GM21390 (cell line): Measurements from ENCODE around the gene RCC2.
"Not testable (repeated sequence)": the region's sequence is repeated elsewhere in the genome, so short reads cannot be mapped to it uniquely, and the experiment has no call there.

Experiments
- ATAC-seq: cut with Tn5 transposase; IDR thresholded peaks from one replicate; pipeline ENCODE4 v1.9.1; 2021; ENCODE audit not compliant: unreplicated experiment

Gene RCC2

GRCh38 chr1:17439250-17440073 is at the start of gene RCC2:
RCC2 (minus strand) TSS chr1:17439677; CDS start chr1:17438514, 1,163 bp downstream.
- ATAC-seq = peak; percentile 47

DNA sequence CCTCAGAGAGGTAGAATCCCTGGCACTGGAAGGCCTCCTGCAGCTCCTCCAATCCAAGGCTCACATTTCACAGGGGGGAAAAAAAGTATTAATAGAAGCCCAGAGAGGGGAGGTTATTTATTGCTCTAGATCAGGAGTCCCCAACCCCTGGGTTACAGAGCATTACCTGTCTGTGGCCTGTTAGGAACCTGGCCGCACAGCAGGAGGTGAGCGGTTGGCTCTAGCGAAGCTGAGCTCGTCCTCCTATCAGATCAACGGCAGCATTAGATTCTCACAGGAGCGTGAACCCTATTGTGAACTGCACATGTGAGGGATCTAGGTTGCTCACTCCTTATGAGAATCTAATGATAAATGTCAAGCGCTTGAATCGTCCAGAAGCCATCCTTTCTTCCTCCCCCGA is 46.8 kb upstream of the RCC2 start:
- ATAC-seq = no peak

DNA sequence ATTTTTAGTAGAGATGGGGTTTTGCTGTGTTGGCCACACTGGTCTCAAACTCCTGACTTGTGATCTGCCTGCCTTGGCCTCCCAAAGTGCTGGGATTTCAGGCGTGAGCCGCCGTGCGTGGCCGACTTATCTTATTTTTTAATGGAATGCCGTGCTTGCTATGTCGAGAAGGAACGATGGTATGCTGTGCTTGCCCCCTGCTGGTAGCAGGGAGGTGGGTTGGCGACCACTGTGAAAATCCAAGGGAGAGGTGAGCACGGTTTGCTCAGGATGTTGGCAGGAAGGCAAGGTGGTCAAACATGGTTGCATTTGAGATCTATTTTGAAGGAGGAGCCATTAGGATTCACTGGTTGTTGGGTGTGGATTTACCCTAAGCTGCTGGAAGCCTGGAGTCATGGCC is 45.8 kb upstream of the RCC2 start:
- ATAC-seq = no peak

DNA sequence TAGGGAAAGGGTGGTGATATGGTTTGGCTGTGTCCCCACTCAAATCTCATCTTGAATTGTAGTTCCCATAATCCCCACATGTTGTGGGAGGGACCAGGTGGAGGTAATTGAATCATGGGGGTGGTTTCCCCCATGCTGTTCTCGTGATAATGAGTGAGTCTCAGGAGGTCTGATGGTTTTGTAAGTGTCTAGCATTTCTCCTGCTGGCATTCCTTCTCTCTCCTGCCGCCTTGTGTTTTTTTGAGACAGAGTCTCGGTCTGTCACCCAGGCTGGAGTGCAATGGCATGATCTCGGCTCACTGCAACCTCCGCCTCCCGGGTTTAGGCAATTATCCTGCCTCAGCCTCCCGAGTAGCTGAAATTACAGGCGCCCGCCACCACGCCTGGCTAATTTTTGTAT is 42.5 kb upstream of the RCC2 start:
- not testable (repeated sequence) for ATAC-seq

DNA sequence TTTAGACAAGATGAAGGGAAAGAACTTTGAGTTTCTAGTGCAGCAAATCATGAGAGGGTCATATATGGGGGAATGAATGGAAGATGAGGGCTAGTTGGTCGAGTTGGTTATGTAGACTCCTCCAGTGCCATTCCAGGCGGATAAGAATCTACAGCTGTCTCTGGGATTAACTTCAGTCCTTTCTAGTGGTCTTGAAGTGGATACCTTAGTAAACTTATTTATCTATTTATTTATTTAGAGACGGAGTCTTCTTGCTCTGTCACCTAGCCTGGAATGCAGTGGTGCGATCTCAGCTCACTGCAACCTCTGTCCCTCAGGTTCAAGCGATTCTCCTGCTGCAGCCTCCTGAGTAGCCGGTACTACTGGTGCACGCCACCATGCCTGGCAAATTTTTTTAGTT is 41.4 kb upstream of the RCC2 start:
- no peak for ATAC-seq

- ATAC-seq = no peak
Measured at GRCh38 chr1:17475752-17476151, 36.3 kb upstream of the RCC2 start.

DNA sequence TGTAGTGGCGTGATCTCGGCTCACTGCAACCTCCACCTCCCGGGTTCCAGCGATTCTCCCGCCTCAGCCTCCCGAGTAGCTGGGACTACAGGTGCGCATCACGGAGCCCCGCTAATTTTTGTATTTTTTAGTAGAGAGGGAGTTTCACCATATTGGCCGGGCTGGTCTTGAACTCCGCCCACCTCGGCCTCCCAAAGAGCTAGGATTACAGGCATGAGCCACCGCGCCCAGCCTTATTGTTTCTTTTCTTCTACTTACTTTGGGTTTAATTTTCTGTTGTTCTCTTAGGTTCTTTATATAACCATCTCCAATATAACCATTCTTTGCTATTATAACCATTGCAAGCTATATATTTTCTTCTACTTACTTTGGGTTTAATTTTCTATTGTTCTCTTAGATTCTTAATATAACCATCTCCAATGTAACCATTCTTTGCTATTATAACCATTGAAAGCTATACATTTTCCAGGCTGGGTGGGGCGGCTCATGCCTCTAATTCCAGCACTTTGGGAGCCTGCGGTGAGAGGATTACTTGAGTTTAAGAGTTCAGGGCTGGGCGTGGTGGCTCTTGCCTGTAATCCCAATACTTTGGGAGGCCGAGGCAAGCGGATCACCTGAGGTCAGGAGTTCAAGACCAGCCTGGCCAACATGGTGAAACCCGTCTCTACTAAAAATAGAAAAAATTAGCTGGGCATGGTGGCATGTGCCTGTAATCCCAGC is 35.5 kb upstream of the RCC2 start:
- ATAC-seq = not testable (repeated sequence)

GRCh38 chr1:17472814-17473213 is 33.3 kb upstream of the RCC2 start:
- ATAC-seq = no peak

GRCh38 chr1:17471393-17471792 is 31.9 kb upstream of the RCC2 start:
- ATAC-seq = no peak

DNA sequence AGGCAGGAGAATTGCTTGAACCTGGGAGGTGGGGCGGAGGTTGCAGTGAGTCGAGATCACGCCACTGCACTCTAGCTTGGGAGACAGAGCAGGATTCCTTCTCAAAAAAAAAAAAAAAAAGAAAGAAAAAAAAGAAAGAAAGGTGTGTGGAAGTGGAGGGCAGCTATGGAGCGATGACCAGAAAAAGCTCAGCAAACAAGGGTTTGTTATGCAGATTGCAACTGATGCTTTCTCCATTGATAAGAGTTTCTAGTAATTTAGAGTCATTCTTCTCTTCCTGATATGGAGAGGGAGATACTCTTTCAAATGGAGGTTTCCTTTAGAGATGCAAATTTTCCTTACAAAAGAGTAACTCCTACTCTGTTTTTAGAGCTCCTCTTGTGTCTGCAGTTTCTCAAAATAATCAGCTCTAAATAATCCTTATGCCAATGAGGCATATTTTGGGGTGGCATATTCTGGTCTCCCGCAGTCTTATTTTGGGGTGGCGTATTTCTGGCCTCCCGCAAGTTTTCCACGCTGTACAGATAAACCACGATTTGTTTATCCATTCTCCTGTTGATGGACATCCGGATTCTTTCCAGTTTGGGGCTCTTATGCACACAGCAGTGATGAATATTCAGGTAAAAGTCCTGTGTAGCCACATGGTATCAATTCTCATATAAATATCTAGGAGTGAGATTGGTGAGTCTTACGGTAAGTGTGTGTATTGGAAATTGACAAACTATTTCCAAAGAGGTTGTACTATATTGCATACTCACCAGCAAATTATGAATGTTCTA is 30.7 kb upstream of the RCC2 start:
- ATAC-seq = no peak

DNA sequence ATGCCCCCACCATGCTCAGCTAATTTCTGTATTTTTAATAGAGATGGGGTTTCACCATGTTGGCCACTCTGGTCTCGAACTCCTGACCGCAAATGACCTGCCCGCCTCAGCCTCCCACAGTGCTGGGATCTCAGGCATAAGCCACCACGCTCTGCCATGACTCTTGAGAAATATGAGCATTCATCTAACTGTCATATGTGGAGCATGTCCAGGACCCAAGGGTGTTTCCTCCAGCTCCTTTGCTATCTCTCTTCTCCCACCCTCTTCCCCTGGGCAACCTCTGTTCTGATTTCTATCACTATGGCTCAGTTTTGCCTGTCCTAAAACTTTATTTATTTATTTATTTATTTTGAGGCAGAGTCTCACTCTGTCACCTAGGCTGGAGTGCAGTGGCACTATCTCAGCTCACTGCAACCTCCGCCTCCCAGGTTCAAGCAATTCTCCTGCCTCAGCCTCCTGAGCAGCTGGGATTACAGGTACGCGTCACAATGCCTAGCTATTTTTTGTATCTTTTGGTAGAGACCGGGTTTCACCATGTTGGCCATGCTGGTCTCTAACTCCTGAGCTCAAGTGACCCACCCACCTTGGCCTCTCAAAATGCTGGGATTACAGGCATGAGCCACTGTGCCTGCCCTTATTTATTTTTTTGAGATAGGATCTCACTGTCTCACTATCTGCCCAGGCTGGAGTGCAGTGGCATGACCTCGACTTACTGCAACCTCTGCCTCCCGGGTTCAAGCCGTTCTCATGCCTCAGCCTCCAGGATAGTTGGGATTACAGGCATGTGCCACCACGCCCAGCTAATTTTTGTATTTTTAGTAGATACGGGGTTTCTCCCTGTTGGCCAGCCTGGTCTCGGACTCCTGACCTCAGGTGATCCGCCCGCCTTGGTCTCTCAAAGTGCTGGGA is 29.1 kb upstream of the RCC2 start:
- ATAC-seq = not testable (repeated sequence)

DNA sequence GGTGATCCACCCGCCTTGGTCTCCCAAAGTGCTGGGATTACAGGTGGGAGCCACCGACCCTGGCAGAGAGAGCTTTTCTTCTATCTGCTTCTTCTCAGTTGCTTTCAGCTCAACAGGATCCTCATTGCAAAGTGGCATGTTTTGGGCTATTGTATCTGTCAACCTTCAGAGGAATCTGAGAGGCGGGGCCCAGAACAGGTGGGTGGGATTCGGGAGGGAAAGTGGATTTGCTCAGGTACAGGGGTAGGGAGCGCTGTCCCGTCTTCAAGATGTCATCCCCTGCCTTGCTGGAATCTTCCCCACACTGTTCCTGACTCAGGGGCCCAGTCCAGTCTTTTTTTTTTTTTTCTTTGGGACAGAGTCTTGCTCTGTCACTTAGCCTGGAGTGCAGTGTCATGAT is 26.9 kb upstream of the RCC2 start:
- ATAC-seq = no peak

GRCh38 chr1:17465228-17465627 is 25.8 kb upstream of the RCC2 start:
- ATAC-seq = no peak

DNA sequence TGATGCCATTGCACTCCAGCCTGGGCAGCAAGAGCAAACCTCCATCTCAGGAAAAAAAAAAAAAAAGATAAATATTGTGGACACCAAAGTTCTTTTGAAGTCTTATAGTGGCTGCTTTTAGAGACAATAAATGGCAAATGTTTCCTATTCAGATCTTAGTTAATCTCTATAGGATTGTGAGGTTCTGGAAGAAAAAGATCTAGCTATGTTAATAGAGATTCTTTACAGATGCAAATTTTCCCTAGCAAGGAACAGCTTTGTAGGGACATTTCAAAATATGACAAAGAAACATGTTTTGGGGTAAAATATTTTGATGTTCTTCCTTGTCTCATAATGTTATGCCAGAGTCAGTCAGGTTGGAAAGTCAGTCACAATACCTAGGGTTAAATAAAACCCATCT is 24.5 kb upstream of the RCC2 start:
- ATAC-seq = no peak

DNA sequence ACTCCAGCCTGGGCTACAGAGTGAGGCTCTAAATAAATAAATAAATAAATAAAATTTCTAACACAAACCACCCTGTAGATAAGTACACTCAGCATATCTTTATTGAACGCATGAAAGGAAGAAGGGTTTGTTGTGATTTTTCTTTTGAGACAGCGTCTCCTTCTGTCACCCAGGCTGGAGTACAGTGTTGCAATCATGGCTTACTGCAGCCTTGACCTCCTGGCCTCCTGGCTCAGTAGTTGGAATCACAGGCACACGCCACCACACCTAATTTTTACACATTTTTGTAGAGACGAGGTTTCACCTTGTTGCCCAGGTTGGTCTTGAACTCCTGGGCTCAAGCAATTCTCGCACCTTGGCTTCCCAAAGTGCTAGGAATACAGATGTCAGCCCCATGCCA is 23.2 kb upstream of the RCC2 start:
- no peak for ATAC-seq

- no peak for ATAC-seq
Measured at GRCh38 chr1:17460219-17460618, 20.7 kb upstream of the RCC2 start.

GRCh38 chr1:17458794-17459193 is 19.3 kb upstream of the RCC2 start:
- ATAC-seq = no peak

- no peak for ATAC-seq
Measured at GRCh38 chr1:17452686-17453085, 13.2 kb upstream of the RCC2 start.

DNA sequence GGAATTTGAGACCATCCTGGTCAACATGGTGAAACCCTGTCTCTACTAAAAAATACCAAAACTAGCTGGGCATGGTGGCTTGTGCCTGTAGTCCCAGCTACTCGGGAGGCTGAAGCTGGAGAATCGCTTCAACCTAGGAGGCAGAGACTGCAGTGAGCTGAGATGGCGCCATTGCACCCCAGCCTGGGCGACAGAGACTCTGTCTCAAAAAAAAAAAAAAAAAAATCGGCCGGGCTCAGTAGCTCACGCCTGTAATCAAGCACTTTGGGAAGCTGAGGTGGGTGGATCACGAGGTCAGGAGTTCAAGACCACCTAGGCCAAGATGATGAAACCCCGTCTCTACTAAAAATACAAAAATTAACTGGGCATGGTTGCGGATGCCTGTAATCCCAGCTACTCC is 12.7 kb upstream of the RCC2 start:
- ATAC-seq = not testable (repeated sequence)

DNA sequence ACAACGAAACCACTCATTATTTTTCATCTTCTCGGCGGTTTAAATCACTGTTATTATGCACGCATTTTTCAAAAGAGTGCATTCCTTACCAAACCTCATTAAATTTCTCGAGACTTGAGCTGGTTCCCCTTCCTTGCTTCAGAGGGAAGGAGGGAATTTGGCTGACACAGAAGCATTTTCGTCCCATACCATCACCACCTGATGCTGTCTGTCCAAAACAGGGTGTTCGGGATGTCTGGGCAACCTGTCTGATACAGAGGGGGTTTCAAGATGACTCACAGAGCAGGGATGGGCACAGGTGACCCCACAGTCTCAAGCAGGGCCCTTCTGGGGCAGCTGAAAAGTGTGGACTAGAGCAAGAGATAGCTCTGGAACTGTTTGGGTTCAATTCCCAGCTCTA is 12.3 kb upstream of the RCC2 start:
- ATAC-seq = no peak
